IgD-negative memory B cell (primary cell): ENCODE measurements around the gene COMMD7. TPM values are rescaled to one million over a fixed set of nuclear protein-coding genes. Genes with fewer than 3 reads are reported as not detected.
A peak's percentile ranks its signal among the peaks of the same experiment; 100 is the strongest.
"Not testable (repeated sequence)": the region's sequence is repeated elsewhere in the genome, so short reads cannot be mapped to it uniquely, and the experiment has no call there.

Source experiments
- H3K27ac Mint-ChIP-seq, 3 donors: one replicate each; pipeline ENCODE4 v1.8.0; 2020 to 2022; ENCODE audit warnings: mild to moderate bottlenecking in 3 of 3, mixed read lengths in 3 of 3, moderate library complexity in 1 of 3
- H3K27me3 Mint-ChIP-seq: one replicate; pipeline ENCODE4 v1.8.0; 2021; ENCODE audit warnings: mixed read lengths
- H3K36me3 Mint-ChIP-seq: one replicate; pipeline ENCODE4 v1.8.0; 2020; ENCODE audit warnings: mild to moderate bottlenecking, mixed read lengths
- H3K4me1 Mint-ChIP-seq, 3 donors: one replicate each; pipeline ENCODE4 v1.8.0; 2020 to 2022; ENCODE audit warnings: mixed read lengths in 3 of 3, mild to moderate bottlenecking in 1 of 3
- H3K4me3 Mint-ChIP-seq, 4 donors: one replicate each; pipeline ENCODE4 v1.8.0; 2020 to 2022; ENCODE audit warnings: mild to moderate bottlenecking in 4 of 4, mixed read lengths in 4 of 4, moderate library complexity in 3 of 4
- H3K9me3 Mint-ChIP-seq, 3 donors: one replicate each; pipeline ENCODE4 v1.8.0; 2020 to 2021; ENCODE audit warnings: mixed read lengths in 3 of 3, mild to moderate bottlenecking in 1 of 3
- polyA plus RNA-seq: library from polyadenylated mRNA; unstranded; fragments of 300-500 nt; fragmentation: Illumina TruSeq; gene quantifications from one replicate; pipeline ENCODE4 v1.2.3, GENCODE V29; 2021

The COMMD7 gene
- polyA plus RNA-seq, 1 donor from 2014 or later, result 81.5 TPM

GRCh38 chr20:32752458-32753250, 9.4 kb upstream of the COMMD7 start:
- no peaks in the 10 kb centered on the region for H3K36me3 Mint-ChIP-seq
- H3K27me3 Mint-ChIP-seq, result no peaks in the 10 kb centered on the region

GRCh38 chr20:32751702-32752457, 8.6 kb upstream of the COMMD7 start:
- Mint-ChIP-seq H3K9me3 (no peaks in the 10 kb centered on the region), H3K27me3 (no peaks in the 10 kb centered on the region), H3K36me3 (no peaks in the 10 kb centered on the region), H3K4me3 (no peak overlapping the region), H3K4me1 (peaks cover 0 to 2% (median 0%) of the 10 kb centered on the region in 3 donors), H3K27ac (no peak overlapping the region)

More at GRCh38 chr20:32752458-32753250, 9.4 kb upstream of the COMMD7 start:
- Mint-ChIP-seq H3K27ac (no peak overlapping the region), H3K4me1 (peaks cover 0 to 2% (median 0%) of the 10 kb centered on the region in 3 donors), H3K9me3 (no peaks in the 10 kb centered on the region), H3K4me3 (no peak overlapping the region)

- no peaks in the 10 kb centered on the region for H3K27me3 Mint-ChIP-seq
- H3K4me1 Mint-ChIP-seq, result peaks cover 0 to 2% (median 0%) of the 10 kb centered on the region in 3 donors
- H3K9me3 Mint-ChIP-seq, result no peaks in the 10 kb centered on the region
- no peak overlapping the region for H3K27ac Mint-ChIP-seq
- no peak overlapping the region for H3K4me3 Mint-ChIP-seq
- H3K36me3 Mint-ChIP-seq, result no peaks in the 10 kb centered on the region
These were observed 8.0 kb upstream of the COMMD7 start for GRCh38 chr20:32751293-32751692.

- no peaks in the 10 kb centered on the region for H3K36me3 Mint-ChIP-seq
These were observed 6.8 kb upstream of the COMMD7 start for GRCh38 chr20:32749914-32750637.

DNA sequence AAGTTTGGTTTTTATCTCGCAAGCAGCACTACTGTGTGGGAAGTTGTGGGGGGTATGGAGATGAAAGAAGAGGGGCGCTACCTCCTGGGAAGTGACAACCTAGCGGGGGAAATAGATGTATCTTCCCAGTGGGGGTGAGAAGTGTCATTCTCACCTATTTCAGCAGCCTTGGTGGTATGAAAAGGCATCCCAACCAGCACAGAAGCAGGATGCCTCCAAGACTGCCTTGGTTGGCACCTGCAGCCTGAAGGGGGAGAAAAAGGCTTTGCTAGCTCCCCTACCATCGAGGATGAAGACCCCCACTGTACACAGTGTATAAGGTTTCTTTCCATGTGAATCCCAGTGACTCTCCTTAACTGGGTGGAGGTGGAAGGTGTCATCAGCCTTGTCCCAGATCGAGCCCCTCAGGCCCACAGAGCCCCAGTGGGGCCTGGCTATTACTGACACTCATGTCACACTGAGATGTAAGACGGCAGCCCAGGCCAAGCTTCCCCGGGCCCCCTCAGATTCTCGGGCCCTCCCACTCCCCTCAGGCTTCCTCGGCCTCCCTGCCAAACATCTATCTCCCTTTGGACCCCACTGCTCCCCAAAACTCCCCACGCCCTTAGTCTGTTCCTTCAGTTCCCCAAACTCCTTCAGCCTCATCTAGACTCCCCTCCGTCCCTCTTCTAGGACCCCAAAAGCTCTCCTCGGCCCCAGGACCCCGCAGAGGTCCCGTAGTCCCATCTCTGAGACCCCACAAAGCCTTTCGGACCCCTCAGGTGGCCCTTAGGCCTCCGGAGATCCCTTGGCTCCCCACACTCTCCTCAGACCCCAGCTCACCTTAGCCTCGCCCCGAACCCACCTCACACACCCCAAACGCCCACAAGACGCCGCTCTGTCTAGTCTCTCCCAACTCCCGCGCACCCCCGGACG, 688 bp downstream of the COMMD7 start:
- Mint-ChIP-seq H3K4me3 (peak overlapping the region; percentile 84 to 97 (median 93)), H3K27me3 (no peaks in the 10 kb centered on the region), H3K9me3 (no peaks in the 10 kb centered on the region), H3K27ac (peak overlapping the region; percentile 47 to 98 (median 76)), H3K4me1 (peaks cover 4 to 23% (median 20%) of the 10 kb centered on the region in 3 donors), H3K36me3 (peaks cover 2% of the 10 kb centered on the region)

More at GRCh38 chr20:32749914-32750637, 6.8 kb upstream of the COMMD7 start:
- Mint-ChIP-seq H3K9me3 (no peaks in the 10 kb centered on the region), H3K4me3 (peak overlapping the region in 1 of 4 donors; percentile 20), H3K27me3 (no peaks in the 10 kb centered on the region), H3K4me1 (peaks cover 0 to 2% (median under 1%) of the 10 kb centered on the region in 3 donors), H3K27ac (no peak overlapping the region)

- Mint-ChIP-seq H3K9me3 (no peaks in the 10 kb centered on the region), H3K4me3 (peak overlapping the region in 1 of 4 donors; percentile 84), H3K27ac (no peak overlapping the region)
These were observed 2.1 kb downstream of the COMMD7 start for GRCh38 chr20:32741151-32741550.

DNA sequence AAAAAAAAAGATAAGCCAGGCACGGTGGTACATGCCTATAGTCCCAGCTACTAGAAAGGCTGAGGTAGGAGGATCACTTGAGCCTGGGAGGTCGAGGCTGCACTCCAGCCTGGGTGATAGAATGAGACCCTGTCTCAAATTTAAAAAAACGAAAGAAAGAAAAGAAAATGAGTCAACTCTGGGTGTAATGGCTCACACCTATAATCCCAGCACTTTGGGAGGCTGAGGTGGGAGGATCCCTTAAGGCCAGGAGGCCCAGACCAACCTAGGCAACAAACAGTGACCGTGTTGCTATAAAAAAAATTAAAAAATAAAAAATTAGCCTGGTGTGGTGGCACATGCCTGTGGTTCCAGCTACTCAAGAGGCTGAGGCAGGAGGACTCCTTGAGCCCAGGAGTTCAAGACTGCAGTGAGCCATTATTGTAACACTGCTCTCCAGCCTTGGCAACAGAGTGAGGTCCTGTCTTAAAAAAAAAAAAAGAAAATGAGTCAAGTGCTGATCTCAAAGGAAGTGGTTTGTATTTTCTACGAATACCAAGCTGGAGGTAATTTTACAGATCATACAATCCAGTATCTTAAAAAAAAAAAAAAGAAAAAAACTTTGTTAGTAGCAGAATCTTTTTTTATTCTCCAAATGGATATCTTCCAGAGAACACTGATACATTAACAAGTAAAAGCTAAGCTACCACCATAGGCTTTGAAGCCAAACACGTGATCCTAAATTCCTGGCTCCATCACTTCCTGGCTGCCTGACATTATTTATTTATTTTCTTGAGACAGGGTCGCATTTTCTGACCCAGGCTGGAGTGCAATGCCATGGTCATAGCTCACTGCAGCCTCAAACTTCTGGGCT, 5.7 kb downstream of the COMMD7 start:
- H3K9me3 Mint-ChIP-seq, result no peaks in the 10 kb centered on the region
- H3K4me1 Mint-ChIP-seq, result peaks cover 4 to 11% (median 8%) of the 10 kb centered on the region in 3 donors
- no peak overlapping the region for H3K4me3 Mint-ChIP-seq
- H3K27me3 Mint-ChIP-seq, result no peaks in the 10 kb centered on the region
- H3K36me3 Mint-ChIP-seq, result peaks cover 7% of the 10 kb centered on the region
- H3K27ac Mint-ChIP-seq, result peak overlapping the region in 1 of 3 donors; percentile 43

More at GRCh38 chr20:32741151-32741550, 2.1 kb downstream of the COMMD7 start:
- Mint-ChIP-seq H3K4me1 (peaks cover 4 to 23% (median 20%) of the 10 kb centered on the region in 3 donors), H3K36me3 (peaks cover 2% of the 10 kb centered on the region), H3K27me3 (no peaks in the 10 kb centered on the region)

GRCh38 chr20:32731882-32732266, 11.4 kb downstream of the COMMD7 start:
- peak overlapping the region in 1 of 3 donors; percentile 81 for H3K27ac Mint-ChIP-seq
- H3K4me1 Mint-ChIP-seq, result peaks cover 0 to 7% (median 7%) of the 10 kb centered on the region in 3 donors
- H3K9me3 Mint-ChIP-seq, result no peaks in the 10 kb centered on the region
- H3K36me3 Mint-ChIP-seq, result peaks cover 5% of the 10 kb centered on the region
- no peak overlapping the region for H3K4me3 Mint-ChIP-seq
- H3K27me3 Mint-ChIP-seq, result no peaks in the 10 kb centered on the region

GRCh38 chr20:32729334-32729733, 13.9 kb downstream of the COMMD7 start:
- not testable (repeated sequence) for H3K4me1 Mint-ChIP-seq, H3K27ac Mint-ChIP-seq, H3K4me3 Mint-ChIP-seq, H3K9me3 Mint-ChIP-seq, H3K36me3 Mint-ChIP-seq, H3K27me3 Mint-ChIP-seq

GRCh38 chr20:32728435-32728834, 14.8 kb downstream of the COMMD7 start:
- H3K36me3 Mint-ChIP-seq, result not testable (repeated sequence)

DNA sequence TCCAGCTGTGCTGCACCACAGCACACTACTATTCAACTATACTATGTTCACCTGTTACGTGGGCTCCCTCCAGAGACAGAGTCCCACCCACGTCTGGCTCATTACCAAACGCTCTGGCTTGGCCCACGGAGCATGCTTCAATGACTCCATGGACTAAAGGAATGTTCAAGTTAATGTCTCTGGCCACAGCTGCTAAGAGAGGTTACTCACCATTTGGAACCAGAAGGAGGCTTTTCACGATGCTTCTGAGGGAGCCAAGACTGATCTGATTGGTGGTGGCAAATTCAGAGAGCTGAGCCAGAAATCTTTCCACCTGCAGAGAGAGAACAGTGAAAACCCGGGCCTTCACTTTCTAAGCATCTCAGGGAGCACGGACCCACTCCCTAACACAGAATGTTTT, 15.6 kb downstream of the COMMD7 start:
- no peaks in the 10 kb centered on the region for H3K27me3 Mint-ChIP-seq
- peaks cover 0 to 7% (median 7%) of the 10 kb centered on the region in 3 donors for H3K4me1 Mint-ChIP-seq
- no peak overlapping the region for H3K4me3 Mint-ChIP-seq
- peak overlapping the region in 1 of 3 donors; percentile 48 for H3K27ac Mint-ChIP-seq
- H3K36me3 Mint-ChIP-seq, result peaks cover 2% of the 10 kb centered on the region
- no peaks in the 10 kb centered on the region for H3K9me3 Mint-ChIP-seq

More at GRCh38 chr20:32728435-32728834, 14.8 kb downstream of the COMMD7 start:
- H3K27ac Mint-ChIP-seq, H3K9me3 Mint-ChIP-seq, H3K4me3 Mint-ChIP-seq, H3K27me3 Mint-ChIP-seq, H3K4me1 Mint-ChIP-seq: not testable (repeated sequence)

GRCh38 chr20:32718749-32719348, 24.4 kb downstream of the COMMD7 start:
- Mint-ChIP-seq H3K4me3 (no peak overlapping the region), H3K4me1 (no peaks in the 10 kb centered on the region), H3K36me3 (peaks cover 15% of the 10 kb centered on the region), H3K9me3 (no peaks in the 10 kb centered on the region), H3K27me3 (no peaks in the 10 kb centered on the region), H3K27ac (no peak overlapping the region)

GRCh38 chr20:32711346-32711745, 31.9 kb downstream of the COMMD7 start:
- H3K9me3 Mint-ChIP-seq, result no peaks in the 10 kb centered on the region
- H3K4me1 Mint-ChIP-seq, result peaks cover 0 to 4% (median 0%) of the 10 kb centered on the region in 3 donors
- no peak overlapping the region for H3K4me3 Mint-ChIP-seq
- no peaks in the 10 kb centered on the region for H3K27me3 Mint-ChIP-seq
- no peak overlapping the region for H3K27ac Mint-ChIP-seq
- H3K36me3 Mint-ChIP-seq, result peaks cover 6% of the 10 kb centered on the region
